ENCODE results near the gene ALDH2. TPM values are rescaled to one million over a fixed set of nuclear protein-coding genes. Genes with fewer than 3 reads are reported as not detected.
A peak's percentile ranks its signal among the peaks of the same experiment; 100 is the strongest.

Gene ALDH2
- total and polyA plus RNA-seq, 9 of the 15 experiments (the other 6 are each of a cell fraction or from before 2014, with no cell fraction given) = 1.9 to 22.5 (median 12.2) TPM

DNA sequence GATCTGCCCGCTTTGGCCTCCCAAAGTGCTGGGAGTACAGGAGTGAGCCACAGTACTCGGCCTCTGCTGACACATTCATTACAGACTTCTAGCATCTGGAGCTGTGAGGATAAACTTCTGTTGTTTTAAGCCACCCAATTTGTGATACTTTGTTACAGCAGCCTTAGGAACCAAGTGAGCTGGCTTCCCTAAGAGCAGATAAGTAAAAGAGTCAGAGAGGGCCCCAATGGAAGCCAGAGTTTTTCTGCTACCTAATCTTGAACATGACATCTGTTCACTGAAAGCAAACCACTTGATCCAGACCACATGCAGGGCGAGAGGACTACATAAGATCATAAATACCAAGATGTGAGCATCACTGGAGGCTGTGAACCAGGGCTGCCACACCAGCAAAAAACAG lies 71.6 kb downstream of the ALDH2 start (continued):
- TF ChIP-seq, protein P1, sequence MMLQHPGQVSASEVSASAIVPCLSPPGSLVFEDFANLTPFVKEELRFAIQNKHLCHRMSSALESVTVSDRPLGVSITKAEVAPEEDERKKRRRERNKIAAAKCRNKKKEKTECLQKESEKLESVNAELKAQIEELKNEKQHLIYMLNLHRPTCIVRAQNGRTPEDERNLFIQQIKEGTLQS (IDR thresholded peaks at IDR 0.05) = no peak
- TF ChIP-seq, protein P1 (CRISPR knock-in tag; conservative IDR thresholded peaks at IDR 0.05) = no peak
- TF ChIP-seq CBFB (CRISPR knock-in tag; IDR thresholded peaks at IDR 0.05) = no peak
- TF ChIP-seq, protein P2, sequence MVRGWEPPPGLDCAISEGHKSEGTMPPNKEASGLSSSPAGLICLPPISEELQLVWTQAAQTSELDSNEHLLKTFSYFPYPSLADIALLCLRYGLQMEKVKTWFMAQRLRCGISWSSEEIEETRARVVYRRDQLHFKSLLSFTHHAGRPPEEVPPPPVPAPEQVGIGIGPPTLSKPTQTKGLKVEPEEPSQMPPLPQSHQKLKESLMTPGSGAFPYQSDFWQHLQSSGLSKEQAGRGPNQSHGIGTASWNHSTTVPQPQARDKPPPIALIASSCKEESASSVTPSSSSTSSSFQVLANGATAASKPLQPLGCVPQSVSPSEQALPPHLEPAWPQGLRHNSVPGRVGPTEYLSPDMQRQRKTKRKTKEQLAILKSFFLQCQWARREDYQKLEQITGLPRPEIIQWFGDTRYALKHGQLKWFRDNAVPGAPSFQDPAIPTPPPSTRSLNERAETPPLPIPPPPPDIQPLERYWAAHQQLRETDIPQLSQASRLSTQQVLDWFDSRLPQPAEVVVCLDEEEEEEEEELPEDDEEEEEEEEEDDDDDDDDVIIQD (CRISPR knock-in tag; IDR thresholded peaks at IDR 0.05) = no peak
- TF ChIP-seq HNRNPL (IDR thresholded peaks at IDR 0.05; ENCODE audit: low read depth, low read length) = no peak
- no peak for TF ChIP-seq PHB (CRISPR knock-in tag; IDR thresholded peaks at IDR 0.05)
- no peak for TF ChIP-seq MYNN (IDR thresholded peaks at IDR 0.05)
- no peak for TF ChIP-seq MYNN (CRISPR knock-in tag; IDR thresholded peaks at IDR 0.05)
- TF ChIP-seq NFIC (IDR thresholded peaks at IDR 0.05) = 0 out of 2 replicates have a peak, but pooled peaks have one; percentile 28
- TF ChIP-seq, protein P3, sequence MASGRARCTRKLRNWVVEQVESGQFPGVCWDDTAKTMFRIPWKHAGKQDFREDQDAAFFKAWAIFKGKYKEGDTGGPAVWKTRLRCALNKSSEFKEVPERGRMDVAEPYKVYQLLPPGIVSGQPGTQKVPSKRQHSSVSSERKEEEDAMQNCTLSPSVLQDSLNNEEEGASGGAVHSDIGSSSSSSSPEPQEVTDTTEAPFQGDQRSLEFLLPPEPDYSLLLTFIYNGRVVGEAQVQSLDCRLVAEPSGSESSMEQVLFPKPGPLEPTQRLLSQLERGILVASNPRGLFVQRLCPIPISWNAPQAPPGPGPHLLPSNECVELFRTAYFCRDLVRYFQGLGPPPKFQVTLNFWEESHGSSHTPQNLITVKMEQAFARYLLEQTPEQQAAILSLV (tag; IDR thresholded peaks at IDR 0.05) = no peak
- no peak for TF ChIP-seq GATAD2B (IDR thresholded peaks at IDR 0.05; ENCODE audit: borderline replicate concordance)
- TF ChIP-seq, protein P4, sequence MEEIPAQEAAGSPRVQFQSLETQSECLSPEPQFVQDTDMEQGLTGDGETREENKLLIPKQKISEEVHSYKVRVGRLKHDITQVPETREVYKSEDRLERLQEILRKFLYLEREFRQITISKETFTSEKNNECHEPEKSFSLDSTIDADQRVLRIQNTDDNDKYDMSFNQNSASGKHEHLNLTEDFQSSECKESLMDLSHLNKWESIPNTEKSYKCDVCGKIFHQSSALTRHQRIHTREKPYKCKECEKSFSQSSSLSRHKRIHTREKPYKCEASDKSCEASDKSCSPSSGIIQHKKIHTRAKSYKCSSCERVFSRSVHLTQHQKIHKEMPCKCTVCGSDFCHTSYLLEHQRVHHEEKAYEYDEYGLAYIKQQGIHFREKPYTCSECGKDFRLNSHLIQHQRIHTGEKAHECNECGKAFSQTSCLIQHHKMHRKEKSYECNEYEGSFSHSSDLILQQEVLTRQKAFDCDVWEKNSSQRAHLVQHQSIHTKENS (CRISPR knock-in tag; IDR thresholded peaks at IDR 0.05) = no peak
- no peak for TF ChIP-seq TGIF2 (CRISPR knock-in tag; IDR thresholded peaks at IDR 0.05)
- no peak for TF ChIP-seq ZNF3 (CRISPR knock-in tag; IDR thresholded peaks at IDR 0.05)
- TF ChIP-seq SRSF9 (IDR thresholded peaks at IDR 0.05; ENCODE audit: borderline replicate concordance, low read depth, low read length) = no peak
- TF ChIP-seq, protein P5, sequence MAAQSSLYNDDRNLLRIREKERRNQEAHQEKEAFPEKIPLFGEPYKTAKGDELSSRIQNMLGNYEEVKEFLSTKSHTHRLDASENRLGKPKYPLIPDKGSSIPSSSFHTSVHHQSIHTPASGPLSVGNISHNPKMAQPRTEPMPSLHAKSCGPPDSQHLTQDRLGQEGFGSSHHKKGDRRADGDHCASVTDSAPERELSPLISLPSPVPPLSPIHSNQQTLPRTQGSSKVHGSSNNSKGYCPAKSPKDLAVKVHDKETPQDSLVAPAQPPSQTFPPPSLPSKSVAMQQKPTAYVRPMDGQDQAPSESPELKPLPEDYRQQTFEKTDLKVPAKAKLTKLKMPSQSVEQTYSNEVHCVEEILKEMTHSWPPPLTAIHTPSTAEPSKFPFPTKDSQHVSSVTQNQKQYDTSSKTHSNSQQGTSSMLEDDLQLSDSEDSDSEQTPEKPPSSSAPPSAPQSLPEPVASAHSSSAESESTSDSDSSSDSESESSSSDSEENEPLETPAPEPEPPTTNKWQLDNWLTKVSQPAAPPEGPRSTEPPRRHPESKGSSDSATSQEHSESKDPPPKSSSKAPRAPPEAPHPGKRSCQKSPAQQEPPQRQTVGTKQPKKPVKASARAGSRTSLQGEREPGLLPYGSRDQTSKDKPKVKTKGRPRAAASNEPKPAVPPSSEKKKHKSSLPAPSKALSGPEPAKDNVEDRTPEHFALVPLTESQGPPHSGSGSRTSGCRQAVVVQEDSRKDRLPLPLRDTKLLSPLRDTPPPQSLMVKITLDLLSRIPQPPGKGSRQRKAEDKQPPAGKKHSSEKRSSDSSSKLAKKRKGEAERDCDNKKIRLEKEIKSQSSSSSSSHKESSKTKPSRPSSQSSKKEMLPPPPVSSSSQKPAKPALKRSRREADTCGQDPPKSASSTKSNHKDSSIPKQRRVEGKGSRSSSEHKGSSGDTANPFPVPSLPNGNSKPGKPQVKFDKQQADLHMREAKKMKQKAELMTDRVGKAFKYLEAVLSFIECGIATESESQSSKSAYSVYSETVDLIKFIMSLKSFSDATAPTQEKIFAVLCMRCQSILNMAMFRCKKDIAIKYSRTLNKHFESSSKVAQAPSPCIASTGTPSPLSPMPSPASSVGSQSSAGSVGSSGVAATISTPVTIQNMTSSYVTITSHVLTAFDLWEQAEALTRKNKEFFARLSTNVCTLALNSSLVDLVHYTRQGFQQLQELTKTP (IDR thresholded peaks at IDR 0.05; ENCODE audit: low read depth in 1 of 2, partially characterized antibody in 2 of 2) = no peak
- 0 out of 4 replicates have a peak, but pooled peaks of 1 of the 2 experiments have one; percentile 17 for TF ChIP-seq FOXA3 (CRISPR knock-in tag; conservative IDR thresholded peaks at IDR 0.05 in 1 of 2, IDR thresholded peaks at IDR 0.05 in 1 of 2)
- TF ChIP-seq CXXC5 (CRISPR knock-in tag; IDR thresholded peaks at IDR 0.05) = no peak
- no peak for TF ChIP-seq NFATC3 (IDR thresholded peaks at IDR 0.05)
- peak; percentile 64; the same call in 1 of the 2 replicates for TF ChIP-seq TEAD4 (IDR thresholded peaks at IDR 0.05; ENCODE audit: low read length)
- TF ChIP-seq TEAD4 (CRISPR knock-in tag; IDR thresholded peaks at IDR 0.05; ENCODE audit: borderline replicate concordance) = no peak

Measured in K562 (cell line).